Progenitor cell of endocrine pancreas (in vitro differentiated cells): Measurements from ENCODE around the gene HHIPL1. TPM values are rescaled to one million over a fixed set of nuclear protein-coding genes. Genes with fewer than 3 reads are reported as not detected.

Source experiments
- DNase-seq: peaks from one replicate; pipeline ENCODE4 v3.0.0; 2021; ENCODE audit warnings: low spot score; ENCODE audit not compliant: unreplicated experiment
- H3K27ac Mint-ChIP-seq: 2 replicates; pipeline ENCODE4 v1.8.0; 2021; ENCODE audit warnings: mild to moderate bottlenecking, moderate library complexity, mixed read lengths
- H3K27me3 Mint-ChIP-seq: 2 replicates; pipeline ENCODE4 v1.8.0; 2021; ENCODE audit warnings: mixed read lengths
- H3K36me3 Mint-ChIP-seq: 2 replicates; pipeline ENCODE4 v1.8.0; 2022; ENCODE audit warnings: mixed read lengths; ENCODE audit not compliant: insufficient read depth
- H3K4me1 Mint-ChIP-seq: 2 replicates; pipeline ENCODE4 v1.8.0; 2021; ENCODE audit warnings: low read depth, mixed read lengths
- H3K4me3 Mint-ChIP-seq: 2 replicates; pipeline ENCODE4 v1.8.0; 2021; ENCODE audit warnings: low read depth, mild to moderate bottlenecking, moderate library complexity, mixed read lengths
- H3K9me3 Mint-ChIP-seq: 2 replicates; pipeline ENCODE4 v1.8.0; 2021; ENCODE audit warnings: low read depth, mixed read lengths
- total RNA-seq: library from RNA; stranded (reverse); gene quantifications from 2 replicates; pipeline ENCODE4 v1.2.1, GENCODE V29; 2021
- TF ChIP-seq, protein P1 (sequence below): fragments of 200-600 bp; sonication (generic); IDR thresholded peaks from one replicate; pipeline ENCODE4 v1.5.0; 2021; ENCODE audit warnings: antibody characterized with exemption, mild to moderate bottlenecking; ENCODE audit not compliant: unreplicated experiment

HHIPL1 gene
- total RNA-seq, 1 donor from 2014 or later: 0.65 TPM

GRCh38 chr14:99724939-99725773, 80.2 kb downstream of the HHIPL1 start:
- peak; percentile 7 for DNase-seq
- peaks cover 4% of the 10 kb centered on the region for H3K27me3 Mint-ChIP-seq
- TF ChIP-seq, protein P1, sequence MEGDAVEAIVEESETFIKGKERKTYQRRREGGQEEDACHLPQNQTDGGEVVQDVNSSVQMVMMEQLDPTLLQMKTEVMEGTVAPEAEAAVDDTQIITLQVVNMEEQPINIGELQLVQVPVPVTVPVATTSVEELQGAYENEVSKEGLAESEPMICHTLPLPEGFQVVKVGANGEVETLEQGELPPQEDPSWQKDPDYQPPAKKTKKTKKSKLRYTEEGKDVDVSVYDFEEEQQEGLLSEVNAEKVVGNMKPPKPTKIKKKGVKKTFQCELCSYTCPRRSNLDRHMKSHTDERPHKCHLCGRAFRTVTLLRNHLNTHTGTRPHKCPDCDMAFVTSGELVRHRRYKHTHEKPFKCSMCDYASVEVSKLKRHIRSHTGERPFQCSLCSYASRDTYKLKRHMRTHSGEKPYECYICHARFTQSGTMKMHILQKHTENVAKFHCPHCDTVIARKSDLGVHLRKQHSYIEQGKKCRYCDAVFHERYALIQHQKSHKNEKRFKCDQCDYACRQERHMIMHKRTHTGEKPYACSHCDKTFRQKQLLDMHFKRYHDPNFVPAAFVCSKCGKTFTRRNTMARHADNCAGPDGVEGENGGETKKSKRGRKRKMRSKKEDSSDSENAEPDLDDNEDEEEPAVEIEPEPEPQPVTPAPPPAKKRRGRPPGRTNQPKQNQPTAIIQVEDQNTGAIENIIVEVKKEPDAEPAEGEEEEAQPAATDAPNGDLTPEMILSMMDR: no peak
- peaks cover 11% of the 10 kb centered on the region for H3K4me1 Mint-ChIP-seq
- H3K36me3 Mint-ChIP-seq: no peaks in the 10 kb centered on the region
- H3K9me3 Mint-ChIP-seq: no peaks in the 10 kb centered on the region
- no peak overlapping the region for H3K4me3 Mint-ChIP-seq
- H3K27ac Mint-ChIP-seq: no peak overlapping the region

DNA sequence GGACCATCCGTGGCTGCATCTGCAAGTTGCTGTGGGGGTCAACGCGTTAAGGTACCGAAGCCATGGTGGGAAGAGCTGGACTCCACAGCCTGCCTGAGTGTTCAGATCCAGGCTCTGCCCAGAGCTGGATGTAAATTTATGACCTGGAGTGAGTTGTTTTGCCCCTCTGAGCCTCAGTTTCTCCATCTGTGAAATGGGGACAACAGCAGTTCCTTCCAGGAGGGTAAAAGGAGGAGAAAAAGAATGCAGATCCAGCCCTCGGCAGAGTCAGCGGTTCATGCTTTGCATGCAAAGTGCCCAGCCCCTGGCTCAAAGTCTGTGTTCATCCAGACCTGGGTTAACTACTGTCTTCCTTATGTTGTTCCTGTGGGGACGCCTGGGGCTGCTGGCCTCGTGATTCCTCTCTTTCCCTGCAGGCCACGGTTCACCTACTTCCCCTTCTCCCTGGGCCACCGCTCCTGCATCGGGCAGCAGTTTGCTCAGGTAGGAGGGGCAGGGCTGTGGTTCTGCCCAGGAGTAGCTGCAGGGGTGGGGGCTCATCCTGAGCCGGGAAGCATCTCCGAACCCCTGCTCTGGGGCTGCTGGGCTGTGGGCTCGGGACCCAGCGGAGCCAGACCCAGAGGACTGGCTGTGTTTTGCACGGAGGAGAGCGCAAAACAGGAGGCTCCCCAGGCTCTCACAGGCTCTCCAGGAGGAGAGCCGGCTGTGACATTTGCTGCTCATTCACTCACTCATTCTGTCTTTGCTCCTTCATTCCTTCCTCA, 81.0 kb downstream of the HHIPL1 start:
- peaks cover 4% of the 10 kb centered on the region for H3K27me3 Mint-ChIP-seq
- H3K9me3 Mint-ChIP-seq: no peaks in the 10 kb centered on the region
- no peak overlapping the region for H3K4me3 Mint-ChIP-seq
- no peaks in the 10 kb centered on the region for H3K36me3 Mint-ChIP-seq
- H3K4me1 Mint-ChIP-seq: peaks cover 12% of the 10 kb centered on the region
- TF ChIP-seq, protein P1: no peak
- DNase-seq: peak; percentile 8
- H3K27ac Mint-ChIP-seq: no peak overlapping the region

- Mint-ChIP-seq H3K27me3 (peaks cover 4% of the 10 kb centered on the region), H3K4me1 (peaks cover 12% of the 10 kb centered on the region), H3K27ac (no peak overlapping the region), H3K9me3 (no peaks in the 10 kb centered on the region), H3K4me3 (no peak overlapping the region), H3K36me3 (no peaks in the 10 kb centered on the region)
- peak; percentile 7 for DNase-seq
- TF ChIP-seq, protein P1: no peak
Observed at GRCh38 chr14:99726538-99727095, 81.7 kb downstream of the HHIPL1 start.

- Mint-ChIP-seq H3K4me1 (peaks cover 12% of the 10 kb centered on the region), H3K27me3 (peaks cover 4% of the 10 kb centered on the region), H3K9me3 (no peaks in the 10 kb centered on the region), H3K4me3 (no peak overlapping the region), H3K27ac (no peak overlapping the region), H3K36me3 (no peaks in the 10 kb centered on the region)
- peak; percentile 7 for DNase-seq
- TF ChIP-seq, protein P1: no peak
Observed at GRCh38 chr14:99727096-99727870, 82.4 kb downstream of the HHIPL1 start.
